ENCODE results near the gene NPHP4.

The NPHP4 gene

GRCh38 chr1:5992026-5992813 lies at the start of gene NPHP4:
TSS of gene NPHP4 (minus strand) at chr1:5992425. CDS start at chr1:5986289, 6,136 bp downstream.
- peak within 1 kb of the TSS; percentile 77 to 94 for H3K4me3 ChIP-seq (ENCODE audit: low read depth in 1 of 2, low read length in 2 of 2)
- no peaks in the 10 kb centered on the region for H3K36me3 ChIP-seq (ENCODE audit: insufficient read depth, low read length)
- peaks cover 16% of the 10 kb centered on the region for H3K4me1 ChIP-seq (ENCODE audit: insufficient read depth, low read length)
- no peaks in the 10 kb centered on the region for H3K9me3 ChIP-seq (ENCODE audit: low read length)
- H3K27me3 ChIP-seq (ENCODE audit: control insufficient read depth in 1 of 2, insufficient read depth in 2 of 2, low read length in 2 of 2), result no peaks in the 10 kb centered on the region
- H3K9ac ChIP-seq (ENCODE audit: low read length), result peak within 1 kb of the TSS; percentile 21
- H3K27ac ChIP-seq (ENCODE audit: low read depth, low read length), result peak within 1 kb of the TSS; percentile 89

DNA sequence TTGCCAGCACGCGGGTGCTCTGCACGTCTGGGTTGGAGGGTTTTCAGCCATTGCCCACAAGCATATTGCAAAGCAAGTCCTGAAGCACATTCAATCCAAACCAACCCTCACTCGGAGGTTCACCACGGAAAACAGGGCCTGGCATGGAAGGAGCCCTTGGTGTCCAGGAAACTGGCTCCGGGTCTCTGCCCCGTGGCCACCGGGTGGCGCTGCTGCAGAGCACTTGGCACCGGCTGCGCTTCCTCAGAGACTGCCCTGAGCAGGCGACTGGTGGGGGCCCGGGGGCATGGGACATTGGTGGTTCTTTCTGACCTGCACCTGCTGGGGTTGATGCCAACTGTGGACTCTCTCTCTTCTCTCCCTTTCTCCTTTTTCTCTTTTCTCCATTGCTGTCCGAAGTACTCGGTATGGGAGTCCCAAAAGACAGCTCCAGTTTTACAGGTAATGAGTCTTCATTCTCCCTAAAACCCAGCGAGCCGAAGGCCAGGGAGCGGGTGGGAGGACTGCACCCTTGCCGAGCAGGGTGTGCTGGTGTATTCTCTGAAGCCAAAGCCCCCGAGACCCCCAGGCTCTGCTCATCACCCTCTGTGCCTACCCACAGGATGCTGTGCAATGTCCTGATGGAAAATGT lies 49.3 kb upstream of the NPHP4 start:
- H3K9ac ChIP-seq (ENCODE audit: low read length), result no peak overlapping the region
- no peaks in the 10 kb centered on the region for H3K36me3 ChIP-seq (ENCODE audit: insufficient read depth, low read length)
- H3K4me3 ChIP-seq (ENCODE audit: low read depth in 1 of 2, low read length in 2 of 2), result no peak overlapping the region
- H3K4me1 ChIP-seq (ENCODE audit: insufficient read depth, low read length), result no peaks in the 10 kb centered on the region
- no peaks in the 10 kb centered on the region for H3K9me3 ChIP-seq (ENCODE audit: low read length)
- H3K27me3 ChIP-seq (ENCODE audit: control insufficient read depth in 1 of 2, insufficient read depth in 2 of 2, low read length in 2 of 2), result no peaks in the 10 kb centered on the region
- H3K27ac ChIP-seq (ENCODE audit: low read depth, low read length), result no peak overlapping the region

- Histone ChIP-seq H3K27me3 (ENCODE audit: control insufficient read depth in 1 of 2, insufficient read depth in 2 of 2, low read length in 2 of 2) (no peaks in the 10 kb centered on the region), H3K9me3 (ENCODE audit: low read length) (no peaks in the 10 kb centered on the region), H3K4me1 (ENCODE audit: insufficient read depth, low read length) (no peaks in the 10 kb centered on the region), H3K36me3 (ENCODE audit: insufficient read depth, low read length) (no peaks in the 10 kb centered on the region), H3K27ac (ENCODE audit: low read depth, low read length) (no peak overlapping the region), H3K4me3 (ENCODE audit: low read depth in 1 of 2, low read length in 2 of 2) (no peak overlapping the region), H3K9ac (ENCODE audit: low read length) (no peak overlapping the region)
Observed at GRCh38 chr1:6040861-6041415, 48.7 kb upstream of the NPHP4 start.

DNA sequence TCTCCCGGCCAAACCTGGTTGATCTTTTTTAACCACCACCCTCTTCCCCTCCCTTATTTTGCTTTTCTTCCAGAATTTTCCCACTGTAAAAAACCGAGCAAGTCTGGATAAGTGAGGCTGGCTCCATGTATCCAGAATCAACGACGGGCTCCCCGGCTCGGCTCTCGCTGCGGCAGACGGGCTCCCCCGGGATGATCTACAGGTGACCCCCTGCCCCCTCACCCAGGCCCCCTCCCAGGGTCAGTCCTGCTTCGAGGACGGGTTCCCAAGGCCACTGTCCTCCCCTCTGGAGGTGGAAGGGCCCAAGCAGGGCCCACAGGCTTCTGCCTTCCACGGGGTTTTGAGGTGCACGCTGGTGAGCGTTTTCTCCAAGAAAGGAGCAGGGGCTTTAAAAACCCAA lies 48.2 kb upstream of the NPHP4 start:
- Histone ChIP-seq H3K9me3 (ENCODE audit: low read length) (no peaks in the 10 kb centered on the region), H3K9ac (ENCODE audit: low read length) (no peak overlapping the region), H3K36me3 (ENCODE audit: insufficient read depth, low read length) (no peaks in the 10 kb centered on the region), H3K27ac (ENCODE audit: low read depth, low read length) (no peak overlapping the region), H3K4me3 (ENCODE audit: low read depth in 1 of 2, low read length in 2 of 2) (no peak overlapping the region), H3K4me1 (ENCODE audit: insufficient read depth, low read length) (no peaks in the 10 kb centered on the region), H3K27me3 (ENCODE audit: control insufficient read depth in 1 of 2, insufficient read depth in 2 of 2, low read length in 2 of 2) (no peaks in the 10 kb centered on the region)

- no peak overlapping the region for H3K4me3 ChIP-seq (ENCODE audit: low read depth in 1 of 2, low read length in 2 of 2)
- no peaks in the 10 kb centered on the region for H3K4me1 ChIP-seq (ENCODE audit: insufficient read depth, low read length)
- no peaks in the 10 kb centered on the region for H3K36me3 ChIP-seq (ENCODE audit: insufficient read depth, low read length)
- H3K27me3 ChIP-seq (ENCODE audit: control insufficient read depth in 1 of 2, insufficient read depth in 2 of 2, low read length in 2 of 2), result no peaks in the 10 kb centered on the region
- H3K9me3 ChIP-seq (ENCODE audit: low read length), result no peaks in the 10 kb centered on the region
- no peak overlapping the region for H3K9ac ChIP-seq (ENCODE audit: low read length)
- no peak overlapping the region for H3K27ac ChIP-seq (ENCODE audit: low read depth, low read length)
Observed at GRCh38 chr1:6039031-6039430, 46.8 kb upstream of the NPHP4 start.

DNA sequence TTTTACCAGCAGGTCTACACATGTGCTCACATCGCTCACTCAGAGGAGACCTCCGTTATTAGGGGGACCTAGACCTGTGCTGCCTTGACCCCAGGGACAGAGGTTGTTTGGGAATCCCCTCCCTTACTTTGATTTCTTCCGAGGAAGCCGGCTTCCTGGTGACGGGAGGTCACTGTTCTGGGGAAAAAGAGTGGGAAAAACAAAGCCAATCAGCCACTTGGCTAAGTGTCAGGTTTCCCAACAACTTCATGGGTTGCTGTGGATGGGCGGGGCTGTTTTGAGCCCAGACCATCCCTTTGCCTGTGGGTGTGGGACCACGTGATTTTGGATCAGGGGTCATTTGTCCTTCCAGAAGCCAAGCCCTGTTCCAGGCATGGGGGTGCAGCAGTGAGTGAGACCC lies 46.4 kb upstream of the NPHP4 start:
- no peak overlapping the region for H3K4me3 ChIP-seq (ENCODE audit: low read depth in 1 of 2, low read length in 2 of 2)
- H3K4me1 ChIP-seq (ENCODE audit: insufficient read depth, low read length), result no peaks in the 10 kb centered on the region
- H3K36me3 ChIP-seq (ENCODE audit: insufficient read depth, low read length), result no peaks in the 10 kb centered on the region

GRCh38 chr1:6037338-6037762 lies 45.1 kb upstream of the NPHP4 start:
- Histone ChIP-seq H3K9ac (ENCODE audit: low read length) (no peak overlapping the region), H3K4me3 (ENCODE audit: low read depth in 1 of 2, low read length in 2 of 2) (no peak overlapping the region), H3K27ac (ENCODE audit: low read depth, low read length) (no peak overlapping the region), H3K27me3 (ENCODE audit: control insufficient read depth in 1 of 2, insufficient read depth in 2 of 2, low read length in 2 of 2) (no peaks in the 10 kb centered on the region), H3K4me1 (ENCODE audit: insufficient read depth, low read length) (no peaks in the 10 kb centered on the region), H3K36me3 (ENCODE audit: insufficient read depth, low read length) (no peaks in the 10 kb centered on the region), H3K9me3 (ENCODE audit: low read length) (no peaks in the 10 kb centered on the region)

More for the DNA sequence above, 46.4 kb upstream of the NPHP4 start:
- H3K9me3 ChIP-seq (ENCODE audit: low read length), result no peaks in the 10 kb centered on the region
- no peaks in the 10 kb centered on the region for H3K27me3 ChIP-seq (ENCODE audit: control insufficient read depth in 1 of 2, insufficient read depth in 2 of 2, low read length in 2 of 2)
- H3K9ac ChIP-seq (ENCODE audit: low read length), result no peak overlapping the region
- H3K27ac ChIP-seq (ENCODE audit: low read depth, low read length), result no peak overlapping the region

- Histone ChIP-seq H3K27ac (ENCODE audit: low read depth, low read length) (no peak overlapping the region), H3K9me3 (ENCODE audit: low read length) (no peaks in the 10 kb centered on the region), H3K9ac (ENCODE audit: low read length) (no peak overlapping the region), H3K27me3 (ENCODE audit: control insufficient read depth in 1 of 2, insufficient read depth in 2 of 2, low read length in 2 of 2) (peaks cover 0 to 8% of the 10 kb centered on the region in 2 donors), H3K4me1 (ENCODE audit: insufficient read depth, low read length) (no peaks in the 10 kb centered on the region), H3K36me3 (ENCODE audit: insufficient read depth, low read length) (no peaks in the 10 kb centered on the region), H3K4me3 (ENCODE audit: low read depth in 1 of 2, low read length in 2 of 2) (no peak overlapping the region)
Observed at GRCh38 chr1:6035719-6036118, 43.5 kb upstream of the NPHP4 start.

- H3K36me3 ChIP-seq (ENCODE audit: insufficient read depth, low read length), result no peaks in the 10 kb centered on the region
- no peak overlapping the region for H3K4me3 ChIP-seq (ENCODE audit: low read depth in 1 of 2, low read length in 2 of 2)
Observed at GRCh38 chr1:6035303-6035702, 43.1 kb upstream of the NPHP4 start.

DNA sequence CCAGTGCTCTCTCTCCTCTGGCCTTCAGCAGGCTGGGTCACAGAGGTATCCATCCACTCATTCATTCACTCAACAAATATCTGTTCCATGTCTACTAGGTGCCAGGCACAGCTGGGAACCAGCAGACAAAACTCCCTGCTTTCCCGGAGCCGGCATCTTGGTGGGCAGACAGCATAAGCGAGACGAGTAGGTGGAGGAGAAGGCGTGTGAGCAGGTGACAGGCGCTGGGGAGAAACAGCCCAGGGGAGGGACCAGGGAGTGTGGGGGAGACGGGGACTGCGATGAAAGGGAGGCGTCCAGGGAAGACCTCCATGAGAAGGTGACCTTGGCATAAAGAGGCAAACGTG lies 42.5 kb upstream of the NPHP4 start:
- H3K4me3 ChIP-seq (ENCODE audit: low read depth in 1 of 2, low read length in 2 of 2), result no peak overlapping the region
- no peak overlapping the region for H3K27ac ChIP-seq (ENCODE audit: low read depth, low read length)

More at GRCh38 chr1:6035303-6035702, 43.1 kb upstream of the NPHP4 start:
- Histone ChIP-seq H3K9ac (ENCODE audit: low read length) (no peak overlapping the region), H3K27me3 (ENCODE audit: control insufficient read depth in 1 of 2, insufficient read depth in 2 of 2, low read length in 2 of 2) (peaks cover 0 to 8% of the 10 kb centered on the region in 2 donors), H3K9me3 (ENCODE audit: low read length) (no peaks in the 10 kb centered on the region), H3K27ac (ENCODE audit: low read depth, low read length) (no peak overlapping the region), H3K4me1 (ENCODE audit: insufficient read depth, low read length) (no peaks in the 10 kb centered on the region)

GRCh38 chr1:6033986-6034749 lies 41.9 kb upstream of the NPHP4 start:
- Histone ChIP-seq H3K4me3 (ENCODE audit: low read depth in 1 of 2, low read length in 2 of 2) (no peak overlapping the region), H3K9me3 (ENCODE audit: low read length) (no peaks in the 10 kb centered on the region), H3K4me1 (ENCODE audit: insufficient read depth, low read length) (no peaks in the 10 kb centered on the region), H3K27ac (ENCODE audit: low read depth, low read length) (no peak overlapping the region), H3K9ac (ENCODE audit: low read length) (no peak overlapping the region), H3K27me3 (ENCODE audit: control insufficient read depth in 1 of 2, insufficient read depth in 2 of 2, low read length in 2 of 2) (peaks cover 0 to 8% of the 10 kb centered on the region in 2 donors), H3K36me3 (ENCODE audit: insufficient read depth, low read length) (no peaks in the 10 kb centered on the region)

More for the DNA sequence above, 42.5 kb upstream of the NPHP4 start:
- no peaks in the 10 kb centered on the region for H3K9me3 ChIP-seq (ENCODE audit: low read length)
- H3K27me3 ChIP-seq (ENCODE audit: control insufficient read depth in 1 of 2, insufficient read depth in 2 of 2, low read length in 2 of 2), result peaks cover 0 to 8% of the 10 kb centered on the region in 2 donors
- no peaks in the 10 kb centered on the region for H3K4me1 ChIP-seq (ENCODE audit: insufficient read depth, low read length)
- H3K36me3 ChIP-seq (ENCODE audit: insufficient read depth, low read length), result no peaks in the 10 kb centered on the region
- no peak overlapping the region for H3K9ac ChIP-seq (ENCODE audit: low read length)
